SW 1271 (cell line): ENCODE results near the gene BCL7A.
"Not testable (repeated sequence)": the region's sequence is repeated elsewhere in the genome, so short reads cannot be mapped to it uniquely, and the experiment has no call there.

Source experiments
- DNase-seq, 2 experiments: peaks; one replicate each; lab custom pipeline; 2025; lab: John Stamatoyannopoulos, UW

The BCL7A gene

DNA sequence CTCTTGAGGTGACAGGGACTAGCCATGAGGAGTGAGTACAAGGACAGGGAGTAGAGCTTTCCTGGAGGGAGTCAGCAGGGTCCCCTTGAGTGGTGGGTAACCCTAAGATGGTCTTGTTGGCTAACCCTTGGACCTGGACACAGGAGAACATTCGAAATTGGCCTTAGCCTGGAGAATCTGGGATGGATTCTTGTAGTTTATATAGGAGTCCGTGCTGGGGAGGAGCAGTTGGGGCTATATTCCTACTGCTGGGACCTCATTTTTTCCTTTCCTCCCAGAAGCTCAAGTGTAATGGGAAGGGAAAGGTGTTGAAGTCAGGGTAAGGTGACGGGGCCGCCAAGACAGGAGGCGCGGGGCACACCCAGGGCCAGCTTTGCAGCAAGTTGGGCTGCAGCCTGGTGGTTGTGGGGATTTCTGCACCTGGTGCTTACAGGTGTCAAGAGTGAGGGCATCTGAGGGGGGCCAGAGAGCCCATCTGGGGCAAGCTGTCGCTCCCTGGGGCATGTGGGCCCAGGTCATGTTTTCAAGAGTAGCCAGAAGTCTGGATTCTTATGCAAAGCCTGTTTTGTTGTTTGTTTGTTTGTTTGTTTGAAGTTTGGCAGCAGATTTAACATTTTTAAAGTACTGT lies 5.1 kb downstream of the BCL7A start:
- DNase-seq, result no peak

DNA sequence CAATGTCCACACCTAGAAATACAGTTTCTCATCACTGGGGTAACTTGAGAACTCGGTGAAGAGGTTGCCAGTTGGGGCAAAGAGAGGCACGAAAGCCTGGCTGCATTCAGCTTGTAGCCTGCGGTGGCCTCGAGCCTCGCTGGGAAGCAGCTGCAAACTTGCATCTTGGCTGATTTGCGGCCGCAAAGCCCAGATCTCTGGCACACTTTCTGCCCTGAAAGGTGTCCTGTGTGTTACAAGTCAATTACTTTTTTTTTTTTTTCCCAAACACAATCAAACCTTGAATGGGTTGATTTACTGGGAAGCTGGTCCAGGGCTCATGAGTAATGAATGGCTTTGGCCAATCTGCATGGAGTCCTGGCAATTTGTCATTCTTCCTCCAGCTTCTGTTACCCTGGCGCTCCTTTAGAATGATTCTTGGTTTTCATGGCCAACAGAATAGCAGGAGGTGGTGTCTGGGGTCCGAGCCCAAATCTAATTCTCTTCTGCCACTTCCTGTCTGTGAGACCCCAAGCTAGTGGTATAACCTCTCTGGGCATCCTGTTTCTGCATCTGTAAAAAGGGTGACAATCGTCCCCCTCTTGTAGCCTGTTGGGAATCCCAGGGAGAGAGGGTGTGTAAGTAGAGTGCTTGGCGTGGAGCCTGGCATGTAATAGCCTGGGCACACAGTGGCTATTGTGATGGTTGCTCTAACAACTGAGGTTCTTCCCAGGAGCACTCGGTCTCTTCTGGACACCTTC lies 6.7 kb downstream of the BCL7A start:
- no peak for DNase-seq

DNA sequence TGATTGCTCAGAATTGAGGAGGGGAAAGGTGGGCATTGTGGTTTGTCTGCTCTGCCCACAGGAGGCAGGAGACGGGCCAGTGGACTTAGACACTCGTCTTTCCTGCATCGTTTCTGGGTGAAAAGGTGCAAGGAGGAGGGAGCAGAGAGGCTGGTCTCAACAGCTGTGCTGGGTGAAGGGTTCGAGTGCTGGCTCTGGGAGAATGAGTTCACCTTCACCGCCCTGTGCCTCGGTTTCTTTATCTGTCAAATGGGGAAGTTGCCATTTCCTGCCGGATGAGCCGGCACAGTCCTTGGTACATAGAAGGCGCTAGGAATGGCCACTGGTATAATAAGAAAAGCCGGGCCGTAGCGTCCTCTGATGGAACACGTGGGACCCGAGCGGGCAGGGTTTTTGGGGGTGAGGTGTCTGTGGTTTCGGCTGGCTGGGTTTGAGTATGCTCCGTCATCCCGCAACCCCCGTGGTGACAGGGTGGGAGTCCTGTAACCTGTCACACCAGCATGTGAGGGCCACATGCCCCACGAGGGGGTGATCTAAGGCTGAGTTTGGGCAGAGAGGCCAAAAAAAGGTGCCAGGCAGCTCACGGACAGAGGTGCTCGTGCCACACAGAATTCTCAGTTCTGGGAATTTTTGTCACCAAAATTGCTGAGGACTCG lies 7.3 kb downstream of the BCL7A start:
- no peak for DNase-seq

DNA sequence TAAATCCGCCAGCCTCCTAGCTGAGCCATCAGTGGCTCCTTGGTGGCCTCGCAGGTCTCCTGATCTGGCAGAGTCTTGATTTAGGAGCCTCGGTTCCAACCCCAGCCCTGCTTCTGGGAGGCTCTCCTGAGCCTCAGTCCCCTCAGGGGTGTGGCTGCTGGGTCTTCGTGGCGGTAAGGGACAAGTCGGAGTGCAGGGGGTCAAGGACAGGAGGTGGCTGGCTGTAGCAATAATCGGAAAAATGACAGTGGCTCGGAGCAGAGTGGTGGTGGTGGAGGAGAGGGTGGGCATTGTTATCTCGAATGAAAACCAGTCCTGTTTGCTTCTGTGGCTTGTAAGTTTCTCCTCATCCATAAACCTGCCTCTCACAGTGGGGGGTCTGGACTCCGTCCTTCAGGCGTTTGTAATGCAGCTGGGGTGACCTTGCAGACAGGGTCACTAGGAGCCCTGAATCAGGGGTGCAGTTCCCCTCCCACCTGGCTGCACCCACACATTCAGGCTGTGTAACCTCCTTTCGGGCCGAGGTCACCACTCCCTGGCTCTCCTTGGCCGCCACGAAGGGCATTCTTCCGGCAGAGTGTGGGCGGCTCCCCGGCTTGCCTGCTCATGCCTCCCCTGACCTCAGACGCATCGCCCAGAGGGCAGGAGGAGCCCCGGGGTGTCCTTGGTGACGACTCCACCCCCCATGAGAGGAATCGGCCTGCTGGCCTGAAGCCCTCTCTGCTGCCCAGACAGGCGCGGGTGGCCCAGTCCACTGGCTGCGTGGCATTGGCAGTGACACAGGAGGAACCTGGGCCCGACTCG lies 8.1 kb downstream of the BCL7A start:
- no peak for DNase-seq

DNA sequence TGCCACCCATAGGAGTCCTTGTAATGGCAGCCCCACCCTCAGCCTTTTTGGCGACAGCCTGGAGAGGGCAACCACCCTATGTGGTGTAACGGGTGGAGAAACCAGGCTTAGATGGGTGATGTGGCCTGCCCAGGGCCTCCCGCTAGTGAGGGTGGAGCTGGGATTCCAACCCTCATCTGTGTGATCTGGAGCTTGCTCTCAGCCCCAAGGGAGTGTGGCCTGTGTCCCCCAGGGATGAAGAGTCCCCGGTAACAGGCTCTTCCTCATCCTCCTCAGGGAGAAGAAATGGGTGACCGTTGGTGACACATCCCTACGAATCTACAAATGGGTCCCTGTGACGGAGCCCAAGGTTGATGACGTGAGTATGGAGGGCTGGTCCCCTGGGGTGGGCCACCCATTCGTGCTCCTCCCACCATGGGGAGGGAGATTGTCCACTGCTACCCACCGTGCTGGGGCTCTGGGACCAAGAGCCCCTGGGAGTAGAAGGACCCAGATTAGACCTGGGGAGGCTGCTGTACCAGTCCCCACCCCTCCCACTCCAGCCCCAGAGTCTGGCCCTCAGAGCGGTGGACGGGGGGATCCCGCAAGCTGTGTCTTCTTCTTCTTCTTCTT lies 8.8 kb downstream of the BCL7A start:
- DNase-seq, result no peak

DNA sequence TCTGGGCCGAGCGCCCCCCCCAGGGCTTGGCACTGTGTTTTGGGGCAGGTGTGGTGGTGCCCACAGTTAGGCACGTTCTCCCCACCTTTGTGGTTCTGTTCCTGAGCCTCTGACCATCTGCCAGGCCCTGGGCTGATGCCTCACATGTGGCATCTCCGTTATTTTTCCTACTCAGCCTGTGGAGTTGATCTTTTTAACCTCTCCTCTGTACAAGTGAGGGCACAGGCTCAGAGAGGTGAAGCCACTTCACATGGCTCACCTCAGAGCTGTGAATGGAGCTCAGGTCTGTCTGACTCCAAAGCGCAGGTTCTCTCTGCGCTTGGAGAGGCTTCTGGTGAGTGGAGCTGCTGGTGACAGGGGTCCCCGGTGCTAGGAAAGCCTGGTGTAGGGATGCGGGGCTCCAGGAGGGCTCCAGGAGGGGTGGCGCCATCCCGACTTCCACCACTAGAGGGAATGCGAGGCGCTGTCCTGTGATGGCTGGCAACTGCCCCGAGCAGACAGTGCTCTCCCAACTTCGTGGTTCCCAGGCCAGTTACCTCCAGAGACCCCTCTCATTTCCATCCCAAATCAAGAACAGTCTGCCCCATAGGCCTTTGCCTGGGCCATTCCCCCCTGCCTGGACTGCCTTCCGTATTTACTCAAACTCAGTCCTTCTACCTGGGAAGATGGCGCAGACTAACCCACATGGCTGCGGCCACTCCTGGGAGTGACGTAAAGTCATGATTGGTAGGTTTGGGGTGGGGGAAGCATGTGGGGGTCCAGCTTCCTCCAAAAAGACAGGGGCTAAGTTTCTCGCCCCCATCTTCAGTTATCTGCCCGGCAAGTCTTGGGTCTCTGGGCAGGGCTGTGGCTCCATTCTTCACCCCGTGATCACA lies 9.9 kb downstream of the BCL7A start:
- DNase-seq, result peak in 1 of 2 experiments; percentile 21

DNA sequence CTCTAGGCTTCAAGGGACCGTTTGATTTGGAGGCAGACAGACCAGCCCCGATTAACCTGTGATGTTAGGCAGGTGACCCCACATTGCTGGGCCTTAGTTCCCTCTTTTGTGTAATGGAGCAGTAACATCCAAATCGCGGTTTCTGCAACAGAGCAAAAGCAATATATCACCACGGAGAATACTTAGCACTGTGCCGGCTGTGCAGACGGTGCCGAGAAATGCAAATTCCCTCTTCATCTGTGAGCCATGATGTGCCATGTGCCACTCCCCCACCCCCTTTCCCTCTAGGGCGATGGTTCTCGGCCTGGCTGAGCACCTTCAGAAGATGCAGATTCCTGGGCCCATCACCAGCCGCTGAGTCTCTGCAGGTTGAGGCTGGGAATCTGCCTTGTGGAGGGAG lies 10.9 kb downstream of the BCL7A start:
- no peak for DNase-seq

DNA sequence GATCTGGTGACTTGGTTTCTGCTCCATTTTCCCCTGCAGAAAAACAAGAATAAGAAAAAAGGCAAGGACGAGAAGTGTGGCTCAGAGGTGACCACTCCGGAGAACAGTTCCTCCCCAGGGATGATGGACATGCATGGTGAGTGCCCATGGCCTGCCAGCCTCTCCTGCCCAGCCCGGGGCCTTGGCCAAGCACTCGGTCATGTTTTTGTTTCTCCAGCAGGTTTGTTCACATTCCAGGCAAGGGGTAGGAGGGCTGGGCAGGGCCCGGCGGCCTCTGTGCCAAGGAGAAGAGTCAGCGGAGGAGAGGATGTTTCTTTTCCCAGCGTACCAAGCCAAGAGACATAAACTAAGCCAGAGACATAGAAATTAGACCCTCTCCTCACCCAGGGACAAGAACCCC lies 13.6 kb downstream of the BCL7A start:
- DNase-seq, result no peak

DNA sequence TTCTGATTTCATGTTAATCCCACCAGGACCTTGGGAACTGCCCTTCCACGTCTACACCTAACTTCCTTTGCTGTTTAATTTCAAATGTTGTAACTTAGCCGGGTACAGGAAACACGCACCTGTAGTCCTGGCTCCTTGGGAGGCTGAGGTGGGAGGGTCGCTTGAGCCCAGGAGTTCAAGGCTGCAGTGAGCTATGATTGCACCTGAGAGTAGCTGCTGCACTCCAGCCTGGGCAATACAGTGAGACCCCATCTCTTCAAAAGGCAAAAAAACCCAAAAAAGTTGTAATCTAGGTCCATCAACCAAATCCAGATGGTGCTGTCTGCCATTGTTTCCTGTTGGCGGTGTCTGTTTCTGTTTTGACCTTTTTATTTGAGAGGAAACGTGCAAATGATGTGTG lies 14.5 kb downstream of the BCL7A start:
- DNase-seq, result no peak

DNA sequence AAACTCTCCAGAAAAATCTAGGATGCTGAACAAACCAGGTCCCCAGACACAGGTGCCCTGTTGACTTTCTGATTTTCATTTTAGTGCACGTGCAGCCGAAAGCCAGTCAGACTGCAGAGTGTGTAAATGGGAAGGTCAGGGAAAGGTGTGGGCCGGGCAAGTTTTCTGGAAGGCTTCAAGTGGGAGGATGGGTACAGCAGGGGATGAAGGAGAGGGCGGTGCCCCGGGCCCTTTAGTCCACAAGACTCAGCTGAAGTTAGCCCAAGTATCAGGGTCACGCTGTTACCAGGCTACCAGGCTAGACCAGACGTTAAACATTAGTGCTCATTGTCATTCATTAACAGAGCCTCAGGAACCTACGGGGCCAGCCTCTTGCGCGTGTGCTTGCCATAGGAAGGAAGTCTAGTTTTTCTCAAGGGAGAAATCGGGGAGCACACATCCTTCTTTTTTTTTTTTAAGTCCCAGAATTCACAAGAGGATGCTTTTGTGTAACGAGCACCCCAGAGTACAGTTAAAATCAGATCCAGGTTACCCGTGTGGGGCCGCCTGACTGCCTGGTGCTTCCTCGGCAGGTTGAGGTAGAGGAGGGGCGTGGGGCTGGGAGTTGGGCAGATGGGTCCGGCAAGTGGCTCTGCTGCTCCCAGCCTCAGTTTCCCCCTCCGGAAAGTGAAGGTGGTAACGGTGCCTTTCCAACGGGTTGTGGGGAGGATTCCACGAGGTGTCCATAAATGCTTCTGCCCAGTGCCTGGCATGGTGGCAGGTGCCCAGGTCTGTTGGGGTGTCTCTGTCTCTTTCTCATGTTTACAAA lies 19.1 kb downstream of the BCL7A start:
- no peak for DNase-seq

DNA sequence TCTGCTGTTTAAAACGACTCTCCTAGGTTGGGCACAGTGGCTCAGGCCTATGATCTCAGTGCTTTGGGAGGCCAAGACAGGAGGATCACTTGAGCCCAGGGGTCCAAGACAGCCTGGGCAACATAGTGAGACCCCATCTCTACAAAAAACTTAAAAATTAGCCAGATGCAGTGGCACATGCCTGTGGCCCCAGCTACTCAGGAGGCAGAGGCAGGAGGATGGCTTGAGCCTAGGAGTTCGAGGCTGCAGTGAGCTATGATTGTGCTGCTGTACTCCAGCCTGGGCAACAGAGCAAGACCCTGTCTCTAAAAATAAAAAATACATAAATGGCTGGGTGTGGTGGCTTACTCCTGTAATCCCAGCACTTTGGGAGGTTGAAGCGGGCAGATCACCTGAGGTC lies 19.8 kb downstream of the BCL7A start:
- not testable (repeated sequence) for DNase-seq

DNA sequence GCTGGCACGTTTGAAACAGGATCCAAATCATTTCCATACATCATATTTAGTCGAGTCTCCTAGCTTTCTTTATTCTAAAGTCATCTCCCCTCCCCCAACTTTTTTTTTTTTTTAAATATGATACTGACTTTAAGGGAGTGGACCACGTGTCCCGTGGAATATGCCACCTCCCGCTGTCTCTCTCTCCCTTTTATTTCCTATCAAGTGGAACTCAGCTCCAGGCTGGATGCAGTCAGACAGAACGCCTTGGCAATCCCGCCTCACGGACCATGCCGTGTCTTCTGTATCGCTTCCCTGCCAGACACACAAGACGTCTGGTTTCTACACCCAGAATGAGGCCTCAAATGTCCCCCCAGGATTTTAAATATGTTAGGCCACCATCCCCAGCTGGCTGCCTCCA lies 21.2 kb downstream of the BCL7A start:
- no peak for DNase-seq

DNA sequence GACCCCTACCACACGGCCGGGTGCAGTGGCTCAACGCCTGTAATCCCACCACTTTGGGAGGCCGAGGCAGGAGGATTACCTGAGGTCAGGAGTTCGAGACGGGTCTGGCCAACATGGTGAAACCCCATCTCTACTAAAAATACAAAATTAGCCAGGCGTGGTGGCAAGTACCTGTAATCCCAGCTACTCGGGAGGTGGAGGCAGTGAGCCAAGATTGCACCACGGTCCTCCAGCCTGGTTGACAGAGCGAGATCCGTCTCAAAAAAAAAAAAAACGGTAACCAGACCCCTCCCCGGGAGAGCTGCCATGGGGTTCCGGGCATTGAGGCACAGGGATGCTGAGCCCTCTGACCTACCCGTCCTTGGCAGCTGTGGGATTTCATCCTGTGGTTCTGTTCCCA lies 21.8 kb downstream of the BCL7A start:
- DNase-seq, result no peak

DNA sequence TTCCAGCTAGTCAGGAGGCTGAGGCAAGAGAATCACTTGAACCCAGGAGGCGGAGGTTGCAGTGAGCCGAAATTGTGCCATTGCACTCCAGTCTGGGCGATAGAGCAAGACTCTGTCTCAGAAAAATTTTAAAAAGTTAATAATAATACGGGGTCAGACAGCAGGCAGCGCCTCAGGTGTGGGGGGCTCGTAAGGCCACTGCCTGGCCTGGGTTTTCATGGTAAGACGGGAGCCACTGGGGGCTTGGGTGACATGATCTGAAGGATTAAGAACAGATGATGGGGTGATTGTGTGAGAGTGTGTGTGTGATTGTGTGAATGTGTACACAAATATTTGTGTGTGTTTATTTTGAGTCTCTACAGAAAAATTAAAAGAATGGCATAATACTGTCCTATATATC lies 23.6 kb downstream of the BCL7A start:
- no peak for DNase-seq

DNA sequence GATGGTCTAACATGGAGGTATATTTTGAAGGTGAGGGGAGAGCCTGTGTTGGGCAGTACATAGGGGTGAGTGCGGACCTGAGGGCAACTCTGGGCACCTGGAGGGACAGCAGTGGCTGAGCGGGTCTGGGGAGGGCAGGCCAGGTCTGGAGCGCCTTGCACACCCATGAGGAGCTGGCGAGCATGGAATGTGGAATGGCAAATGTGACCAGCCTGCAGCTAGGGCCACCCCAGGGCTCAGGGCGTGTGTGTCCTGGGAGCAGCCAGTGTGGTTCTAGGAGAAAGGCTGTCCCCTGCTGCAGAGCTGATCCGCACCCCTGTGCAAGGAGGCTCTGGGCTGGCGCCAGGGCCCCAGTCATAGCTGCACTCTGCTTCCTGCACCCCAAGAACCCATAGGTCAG lies 24.5 kb downstream of the BCL7A start:
- no peak for DNase-seq

DNA sequence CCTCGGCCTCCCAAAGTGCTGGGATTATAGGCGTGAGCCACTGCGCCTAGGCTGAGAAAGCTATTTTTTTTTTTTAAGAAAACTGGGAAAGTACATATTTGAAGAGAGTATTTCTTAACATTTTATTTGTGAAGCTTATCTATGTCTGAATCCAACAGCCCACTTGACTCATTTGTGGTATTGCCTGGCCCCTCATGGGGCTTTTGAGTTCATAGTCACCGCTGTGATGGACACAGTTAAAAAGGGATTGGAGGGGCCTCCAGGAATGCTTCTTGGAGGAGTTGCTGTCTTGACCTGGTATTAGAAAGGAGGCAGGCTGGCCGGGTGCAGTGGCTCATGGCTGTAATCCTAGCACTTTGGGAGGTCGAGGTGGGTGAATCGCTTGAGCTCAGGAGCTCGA lies 26.5 kb downstream of the BCL7A start:
- no peak for DNase-seq

DNA sequence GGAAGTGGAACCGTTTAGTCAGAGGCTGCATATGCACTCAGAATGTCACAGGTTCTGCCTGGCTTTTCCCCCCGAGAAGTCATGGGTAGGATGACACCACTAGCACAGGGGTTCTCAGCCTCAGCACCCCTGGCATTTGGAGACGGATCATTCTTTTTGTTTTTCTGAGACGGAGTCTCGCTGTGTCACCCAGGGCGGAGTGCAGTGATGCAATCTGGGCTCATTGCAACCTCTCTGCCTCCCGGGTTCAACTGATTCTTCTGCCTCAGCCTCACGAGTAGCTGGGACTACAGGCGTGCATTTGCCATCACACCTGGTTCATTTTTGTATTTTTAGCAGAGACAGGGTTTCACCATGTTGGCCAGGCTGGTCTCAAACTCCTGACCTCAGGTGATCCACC lies 28.1 kb downstream of the BCL7A start:
- no peak for DNase-seq

DNA sequence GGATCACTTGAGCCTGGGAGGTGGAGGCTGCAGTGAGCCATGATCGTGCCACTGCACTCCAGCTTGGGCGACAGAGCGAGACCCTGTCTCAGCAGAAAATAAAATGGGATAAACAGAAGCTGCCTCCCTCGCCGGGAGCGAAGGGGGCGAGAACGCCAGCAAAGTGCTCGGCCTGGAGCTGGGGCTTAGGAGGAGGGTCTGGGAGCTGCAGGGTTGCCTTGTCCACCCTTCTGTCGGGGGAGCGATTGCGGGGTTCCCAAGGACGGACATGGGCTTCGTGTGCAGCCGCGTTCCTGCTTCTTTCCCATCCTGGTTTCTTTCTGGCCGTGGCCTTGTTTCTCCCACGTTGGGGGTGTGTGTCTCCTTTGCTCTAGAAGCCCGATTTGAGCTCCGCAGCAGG lies 29.0 kb downstream of the BCL7A start:
- DNase-seq, result no peak

DNA sequence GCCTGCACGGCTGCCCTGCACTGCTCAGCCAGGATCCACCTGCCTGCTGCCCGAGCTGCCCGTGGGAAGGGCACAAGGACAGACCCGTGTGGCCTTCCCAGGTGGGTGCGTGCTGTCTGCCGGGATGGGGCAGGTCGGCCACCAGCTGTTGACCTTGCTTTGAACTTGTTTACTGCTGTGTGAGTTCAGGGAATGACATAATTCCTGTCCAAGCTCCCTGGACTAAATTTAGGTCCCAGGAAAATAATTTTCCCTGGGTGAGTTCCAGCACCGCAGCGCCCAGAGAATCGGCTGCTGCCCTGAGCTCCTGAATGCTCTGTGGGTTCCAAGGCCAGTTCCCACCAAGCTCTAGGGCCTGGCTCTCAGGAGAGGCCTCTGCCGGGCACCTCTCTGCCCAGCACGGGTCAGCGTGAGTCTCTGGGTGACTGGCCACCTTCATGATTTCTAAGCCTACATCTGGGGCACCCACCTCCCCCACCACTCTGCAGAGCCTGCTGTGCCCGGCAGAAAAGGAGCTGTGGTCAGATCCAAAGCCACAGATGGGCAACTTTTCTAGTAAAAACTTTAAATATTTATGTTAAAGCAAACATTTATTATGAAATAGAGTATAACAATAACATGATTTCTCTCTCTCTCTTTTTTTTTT lies 29.7 kb downstream of the BCL7A start:
- no peak for DNase-seq

DNA sequence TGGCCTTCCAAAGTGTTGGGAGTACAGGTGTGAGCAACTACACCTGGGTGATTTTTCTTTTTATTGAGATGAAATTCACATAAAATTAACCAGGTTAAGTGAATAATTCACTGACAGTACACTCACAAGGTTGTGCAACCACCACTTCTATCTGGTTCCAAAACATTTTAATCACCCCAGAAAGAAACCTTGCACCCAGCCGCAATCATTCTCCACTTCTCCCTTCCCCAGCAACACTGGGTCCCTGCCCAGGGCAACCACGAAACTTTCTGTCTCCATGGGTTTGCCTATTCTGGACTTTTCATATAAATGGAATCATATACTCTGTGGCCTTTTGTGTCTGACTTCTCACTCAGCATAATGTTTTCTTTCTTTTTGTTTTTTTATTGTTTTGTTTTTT lies 30.6 kb downstream of the BCL7A start:
- no peak for DNase-seq
